Measurements from ENCODE around the gene EGFR. TPM values are rescaled to one million over a fixed set of nuclear protein-coding genes. Genes with fewer than 3 reads are reported as not detected.

The EGFR gene
- total RNA-seq, 2 experiments from 2014 or later, result not detected

GRCh38 chr7:55236476-55236875, 217.7 kb downstream of the EGFR start:
- H3K4me3 Mint-ChIP-seq, result no peak overlapping the region
- CTCF ChIA-PET, result no interaction called here
- H3K27me3 Mint-ChIP-seq, result peaks cover 4% of the 10 kb centered on the region
- no peaks in the 10 kb centered on the region for H3K9me3 Mint-ChIP-seq
- no peak for DNase-seq
- H3K36me3 Mint-ChIP-seq, result no peaks in the 10 kb centered on the region
- H3K4me1 Mint-ChIP-seq (ENCODE audit: low read depth), result no peaks in the 10 kb centered on the region
- H3K27ac Mint-ChIP-seq, result no peak overlapping the region
- intact Hi-C loops (cut with micrococcal nuclease), result no loop called here
- POLR2A ChIA-PET, result no interaction called here

- POLR2A ChIA-PET, result no interaction called here
- intact Hi-C loops (cut with micrococcal nuclease), result no loop called here
- Mint-ChIP-seq H3K36me3 (no peaks in the 10 kb centered on the region), H3K4me1 (ENCODE audit: low read depth) (no peaks in the 10 kb centered on the region), H3K27me3 (peaks cover 2% of the 10 kb centered on the region), H3K4me3 (no peak overlapping the region), H3K9me3 (no peaks in the 10 kb centered on the region), H3K27ac (no peak overlapping the region)
- DNase-seq, result no peak
- CTCF ChIA-PET, result no interaction called here
Measured at GRCh38 chr7:55237156-55237893, 218.5 kb downstream of the EGFR start.

GRCh38 chr7:55239406-55239805, 220.6 kb downstream of the EGFR start:
- Mint-ChIP-seq H3K27me3 (peaks cover 2% of the 10 kb centered on the region), H3K4me3 (no peak overlapping the region), H3K27ac (no peak overlapping the region), H3K36me3 (no peaks in the 10 kb centered on the region), H3K4me1 (ENCODE audit: low read depth) (no peaks in the 10 kb centered on the region), H3K9me3 (no peaks in the 10 kb centered on the region)
- POLR2A ChIA-PET, result no interaction called here
- CTCF ChIA-PET, result interaction anchor here (1.0 kb wide), 1 partner anchor 466 kb away, joined by 3 read pairs; no protein-coding TSS in a partner anchor
- no peak for DNase-seq
- intact Hi-C loops (cut with micrococcal nuclease), result no loop called here

GRCh38 chr7:55240418-55241142, 221.8 kb downstream of the EGFR start:
- no peaks in the 10 kb centered on the region for H3K4me1 Mint-ChIP-seq (ENCODE audit: low read depth)
- no peaks in the 10 kb centered on the region for H3K36me3 Mint-ChIP-seq
- H3K27ac Mint-ChIP-seq, result no peak overlapping the region
- intact Hi-C loops (cut with micrococcal nuclease), result no loop called here
- no peak overlapping the region for H3K4me3 Mint-ChIP-seq
- POLR2A ChIA-PET, result no interaction called here
- CTCF ChIA-PET, result no interaction called here
- DNase-seq, result no peak
- peaks cover 5% of the 10 kb centered on the region for H3K27me3 Mint-ChIP-seq
- no peaks in the 10 kb centered on the region for H3K9me3 Mint-ChIP-seq

- no peak for DNase-seq
- H3K4me3 Mint-ChIP-seq, result no peak overlapping the region
- ChIA-PET POLR2A (no interaction called here), CTCF (no interaction called here)
- H3K27ac Mint-ChIP-seq, result no peak overlapping the region
- H3K27me3 Mint-ChIP-seq, result peaks cover 3% of the 10 kb centered on the region
- intact Hi-C loops (cut with micrococcal nuclease), result no loop called here
- no peaks in the 10 kb centered on the region for H3K36me3 Mint-ChIP-seq
- H3K4me1 Mint-ChIP-seq (ENCODE audit: low read depth), result no peaks in the 10 kb centered on the region
- H3K9me3 Mint-ChIP-seq, result no peaks in the 10 kb centered on the region
Measured at GRCh38 chr7:55241958-55242357, 223.1 kb downstream of the EGFR start.

- CTCF ChIA-PET, result interaction anchor here (2.8 kb wide), 1 partner anchor 11 kb away, joined by 20 read pairs; no protein-coding TSS in a partner anchor
- POLR2A ChIA-PET, result no interaction called here
- intact Hi-C loops (cut with micrococcal nuclease), result no loop called here
- no peak for DNase-seq
- Mint-ChIP-seq H3K27me3 (peaks cover 3% of the 10 kb centered on the region), H3K27ac (no peak overlapping the region), H3K4me1 (ENCODE audit: low read depth) (no peaks in the 10 kb centered on the region), H3K36me3 (no peaks in the 10 kb centered on the region), H3K9me3 (no peaks in the 10 kb centered on the region), H3K4me3 (no peak overlapping the region)
Measured at GRCh38 chr7:55242613-55243012, 223.8 kb downstream of the EGFR start.

GRCh38 chr7:55244006-55244745, 225.4 kb downstream of the EGFR start:
- Mint-ChIP-seq H3K27me3 (peaks cover 3% of the 10 kb centered on the region), H3K27ac (no peak overlapping the region), H3K36me3 (no peaks in the 10 kb centered on the region), H3K4me1 (ENCODE audit: low read depth) (no peaks in the 10 kb centered on the region), H3K9me3 (no peaks in the 10 kb centered on the region), H3K4me3 (no peak overlapping the region)
- ChIA-PET POLR2A (no interaction called here), CTCF (interaction anchor here (2.8 kb wide), 1 partner anchor 10 kb away, joined by 20 read pairs; no protein-coding TSS in a partner anchor)
- intact Hi-C loops (cut with micrococcal nuclease), result no loop called here
- DNase-seq, result no peak

- POLR2A ChIA-PET, result no interaction called here
- peaks cover 5% of the 10 kb centered on the region for H3K27me3 Mint-ChIP-seq
- H3K27ac Mint-ChIP-seq, result no peak overlapping the region
- no peaks in the 10 kb centered on the region for H3K36me3 Mint-ChIP-seq
- intact Hi-C loops (cut with micrococcal nuclease), result no loop called here
- DNase-seq, result no peak
- CTCF ChIA-PET, result interaction anchor here (2.8 kb wide), 1 partner anchor 9 kb away, joined by 20 read pairs; no protein-coding TSS in a partner anchor
- H3K4me1 Mint-ChIP-seq (ENCODE audit: low read depth), result no peaks in the 10 kb centered on the region
- no peak overlapping the region for H3K4me3 Mint-ChIP-seq
- no peaks in the 10 kb centered on the region for H3K9me3 Mint-ChIP-seq
Measured at GRCh38 chr7:55245271-55245723, 226.5 kb downstream of the EGFR start.

GRCh38 chr7:55246171-55246570, 227.4 kb downstream of the EGFR start:
- Mint-ChIP-seq H3K36me3 (no peaks in the 10 kb centered on the region), H3K9me3 (no peaks in the 10 kb centered on the region), H3K27ac (no peak overlapping the region), H3K4me3 (no peak overlapping the region), H3K27me3 (peaks cover 8% of the 10 kb centered on the region), H3K4me1 (ENCODE audit: low read depth) (no peaks in the 10 kb centered on the region)
- no peak for DNase-seq
- intact Hi-C loops (cut with micrococcal nuclease), result no loop called here
- ChIA-PET CTCF (interaction anchor here (0.6 kb wide), 1 partner anchor 9 kb away, joined by 4 read pairs; no protein-coding TSS in a partner anchor), POLR2A (no interaction called here)

- Mint-ChIP-seq H3K27ac (no peak overlapping the region), H3K36me3 (no peaks in the 10 kb centered on the region), H3K4me3 (no peak overlapping the region), H3K4me1 (ENCODE audit: low read depth) (no peaks in the 10 kb centered on the region), H3K27me3 (peaks cover 14% of the 10 kb centered on the region), H3K9me3 (no peaks in the 10 kb centered on the region)
- intact Hi-C loops (cut with micrococcal nuclease), result no loop called here
- ChIA-PET CTCF (no interaction called here), POLR2A (no interaction called here)
- DNase-seq, result no peak
Measured at GRCh38 chr7:55247428-55247827, 228.6 kb downstream of the EGFR start.

GRCh38 chr7:55248526-55248925, 229.7 kb downstream of the EGFR start:
- intact Hi-C loops (cut with micrococcal nuclease), result no loop called here
- Mint-ChIP-seq H3K4me3 (no peak overlapping the region), H3K27ac (no peak overlapping the region), H3K36me3 (no peaks in the 10 kb centered on the region), H3K27me3 (peaks cover 25% of the 10 kb centered on the region), H3K4me1 (ENCODE audit: low read depth) (no peaks in the 10 kb centered on the region), H3K9me3 (no peaks in the 10 kb centered on the region)
- no peak for DNase-seq
- CTCF ChIA-PET, result interaction anchor here (1.1 kb wide), 1 partner anchor 475 kb away, joined by 3 read pairs; no protein-coding TSS in a partner anchor
- POLR2A ChIA-PET, result interaction anchor here (0.5 kb wide), 1 partner anchor 482 kb away, joined by 4 read pairs; no protein-coding TSS in a partner anchor

GRCh38 chr7:55249332-55249731, 230.5 kb downstream of the EGFR start:
- POLR2A ChIA-PET, result no interaction called here
- Mint-ChIP-seq H3K4me1 (ENCODE audit: low read depth) (peaks cover under 1% of the 10 kb centered on the region), H3K4me3 (no peak overlapping the region), H3K27ac (no peak overlapping the region), H3K27me3 (peaks cover 33% of the 10 kb centered on the region), H3K9me3 (no peaks in the 10 kb centered on the region), H3K36me3 (no peaks in the 10 kb centered on the region)
- CTCF ChIA-PET, result interaction anchor here (1.1 kb wide), 1 partner anchor 476 kb away, joined by 3 read pairs; no protein-coding TSS in a partner anchor
- intact Hi-C loops (cut with micrococcal nuclease), result no loop called here
- no peak for DNase-seq
